HEK293 (cell line): ENCODE results near the gene BACE1.

Experiments
- CTCF ChIA-PET: fragments of 350-600 bp; formaldehyde crosslinking; extraction: SDS; loops from one replicate; lab custom pipeline; 2021; ENCODE audit warnings: antibody characterized with exemption; lab: Yijun Ruan, JAX
- POLR2A ChIA-PET: fragments of 300-600 bp; formaldehyde crosslinking; extraction: SDS; loops from one replicate; lab custom pipeline; 2020; ENCODE audit warnings: antibody characterized with exemption, inconsistent platforms; lab: Yijun Ruan, JAX
- H3K27ac ChIP-seq: fragments of 200-500 bp; sonication (Bioruptor generic); 2 replicates; pipeline ENCODE4 v1.5.1; 2014; ENCODE audit warnings: low read depth, low read length, control low read depth, inconsistent platforms; ENCODE audit errors: extremely low read depth
- H3K36me3 ChIP-seq, 2 experiments: fragments of 200-500 bp in 1 of 2; sonication (Bioruptor generic) in 1 of 2; 1 replicate in 1 of 2; 2 replicates in 1 of 2; pipeline ENCODE4 v1.5.1; 2014 to 2017; ENCODE audit warnings: inconsistent platforms in 2 of 2, low read length in 2 of 2; ENCODE audit not compliant: control insufficient read depth in 2 of 2, insufficient read depth in 1 of 2
- H3K4me1 ChIP-seq: fragments of 200-500 bp; sonication (Bioruptor generic); 2 replicates; pipeline ENCODE4 v1.5.1; 2014; ENCODE audit warnings: mild to moderate bottlenecking, low read length, inconsistent platforms; ENCODE audit not compliant: control insufficient read depth, insufficient read depth
- H3K4me3 ChIP-seq: 2 replicates; pipeline ENCODE4 v1.5.1; 2011; ENCODE audit warnings: low read depth, mild to moderate bottlenecking, control low read depth, low read length, moderate library complexity
- H3K9me3 ChIP-seq: fragments of 200-500 bp; sonication (Bioruptor generic); 2 replicates; pipeline ENCODE4 v1.5.1; 2014; ENCODE audit warnings: low read depth, low read length, inconsistent platforms; ENCODE audit not compliant: control insufficient read depth, insufficient read depth
- EGR2 ChIP-seq: fragments of 450-650 bp; formaldehyde crosslinking; IDR thresholded peaks from 2 replicates; pipeline ENCODE4 v1.5.1; 2016; ENCODE audit warnings: low read depth, missing biosample characterization, missing genetic modification characterization
- GLIS1 ChIP-seq: fragments of 450-650 bp; formaldehyde crosslinking; IDR thresholded peaks from 2 replicates; pipeline ENCODE4 v1.5.1; 2016; ENCODE audit warnings: missing biosample characterization, missing genetic modification characterization
- GLIS2 ChIP-seq: fragments of 450-650 bp; formaldehyde crosslinking; IDR thresholded peaks from 2 replicates; pipeline ENCODE4 v1.5.1; 2016; ENCODE audit warnings: missing biosample characterization, missing genetic modification characterization
- KLF16 ChIP-seq: fragments of 450-650 bp; formaldehyde crosslinking; IDR thresholded peaks from 2 replicates; pipeline ENCODE4 v1.5.1; 2017; ENCODE audit warnings: missing biosample characterization, missing genetic modification characterization
- KLF7 ChIP-seq: fragments of 450-650 bp; formaldehyde crosslinking; IDR thresholded peaks from 2 replicates; pipeline ENCODE4 v1.5.1; 2016; ENCODE audit warnings: missing biosample characterization, missing genetic modification characterization, borderline replicate concordance
- MEIS1 ChIP-seq: sonication (generic); formaldehyde crosslinking; IDR thresholded peaks from 2 replicates; pipeline ENCODE4 v1.8.1; 2022; ENCODE audit warnings: missing genetic modification reagents, mild to moderate bottlenecking, borderline replicate concordance
- PRDM1 ChIP-seq: fragments of 450-650 bp; formaldehyde crosslinking; IDR thresholded peaks from 2 replicates; pipeline ENCODE4; 2016; ENCODE audit warnings: missing biosample characterization, missing genetic modification characterization
- PRDM10 ChIP-seq: fragments of 450-650 bp; formaldehyde crosslinking; IDR thresholded peaks from 2 replicates; pipeline ENCODE4 v1.5.1; 2016; ENCODE audit warnings: missing biosample characterization, missing genetic modification characterization
- PRDM2 ChIP-seq: fragments of 450-650 bp; formaldehyde crosslinking; IDR thresholded peaks from 2 replicates; pipeline ENCODE4 v1.5.1; 2016; ENCODE audit warnings: missing biosample characterization, missing genetic modification characterization, borderline replicate concordance
- SP2 ChIP-seq: fragments of 450-650 bp; formaldehyde crosslinking; IDR thresholded peaks from 2 replicates; pipeline ENCODE4 v1.5.1; 2016; ENCODE audit warnings: missing biosample characterization, missing genetic modification characterization
- SP7 ChIP-seq: fragments of 450-650 bp; formaldehyde crosslinking; IDR thresholded peaks from 2 replicates; pipeline ENCODE4 v1.5.1; 2016; ENCODE audit warnings: missing biosample characterization, missing genetic modification characterization
- ZBTB1 ChIP-seq: fragments of 450-650 bp; formaldehyde crosslinking; IDR thresholded peaks from 2 replicates; pipeline ENCODE4 v1.5.1; 2016; ENCODE audit warnings: missing biosample characterization, missing genetic modification characterization
- ZBTB10 ChIP-seq: fragments of 450-650 bp; formaldehyde crosslinking; IDR thresholded peaks from 2 replicates; pipeline ENCODE4 v1.5.1; 2016; ENCODE audit warnings: missing biosample characterization, missing genetic modification characterization
- ZBTB20 ChIP-seq: fragments of 450-650 bp; formaldehyde crosslinking; IDR thresholded peaks from 2 replicates; pipeline ENCODE4 v1.5.1; 2016; ENCODE audit warnings: missing biosample characterization, missing genetic modification characterization
- ZBTB48 ChIP-seq: fragments of 450-650 bp; formaldehyde crosslinking; IDR thresholded peaks from 2 replicates; pipeline ENCODE4 v1.5.1; 2016; ENCODE audit warnings: missing biosample characterization, missing genetic modification characterization
- ZFHX2 ChIP-seq: fragments of 450-650 bp; formaldehyde crosslinking; conservative IDR thresholded peaks from 2 replicates; pipeline ENCODE4 v1.5.1; 2016; ENCODE audit warnings: missing biosample characterization, missing genetic modification characterization
- ZNF19 ChIP-seq: fragments of 450-650 bp; formaldehyde crosslinking; IDR thresholded peaks from 2 replicates; pipeline ENCODE4; 2016; ENCODE audit warnings: missing biosample characterization, missing genetic modification characterization, low read depth
- ZNF335 ChIP-seq: fragments of 450-650 bp; formaldehyde crosslinking; conservative IDR thresholded peaks from 2 replicates; pipeline ENCODE4 v1.5.1; 2016; ENCODE audit warnings: missing biosample characterization, missing genetic modification characterization
- ZNF398 ChIP-seq: fragments of 450-650 bp; formaldehyde crosslinking; IDR thresholded peaks from 2 replicates; pipeline ENCODE4 v1.5.1; 2017; ENCODE audit warnings: missing biosample characterization, missing genetic modification characterization
- ZNF423 ChIP-seq: fragments of 450-650 bp; formaldehyde crosslinking; IDR thresholded peaks from 2 replicates; pipeline ENCODE4 v1.5.1; 2016; ENCODE audit warnings: missing biosample characterization, missing genetic modification characterization
- ZNF544 ChIP-seq: fragments of 450-650 bp; formaldehyde crosslinking; IDR thresholded peaks from 2 replicates; pipeline ENCODE4 v1.5.0; 2017; ENCODE audit warnings: missing biosample characterization, missing genetic modification characterization
- ZNF843 ChIP-seq: fragments of 450-650 bp; formaldehyde crosslinking; IDR thresholded peaks from 2 replicates; pipeline ENCODE4 v1.5.1; 2016; ENCODE audit warnings: missing biosample characterization, missing genetic modification characterization
- ZXDB ChIP-seq: fragments of 450-650 bp; formaldehyde crosslinking; IDR thresholded peaks from 2 replicates; pipeline ENCODE4 v1.5.1; 2016; ENCODE audit warnings: missing biosample characterization, missing genetic modification characterization

Gene BACE1

GRCh38 chr11:117327567-117328374 lies 11.7 kb upstream of the BACE1 start, which contains the start of gene CEP164:
Gene CEP164 (plus strand): TSS chr11:117327854. CDS start chr11:117338587, 10,733 bp downstream.
- CTCF ChIA-PET = interaction anchor here (0.6 to 1.2 kb wide), 4 partner anchors 49 to 755 kb away, joined by 3 to 6 read pairs (median 4); no protein-coding TSS in a partner anchor
- H3K27ac ChIP-seq = peak within 1 kb of the TSS; percentile 3; the same call in 1 of the 2 replicates
- H3K9me3 ChIP-seq = no peaks in the 10 kb centered on the region
- no peaks in the 10 kb centered on the region for H3K36me3 ChIP-seq
- POLR2A ChIA-PET = interaction anchor here (0.6 to 1.8 kb wide), 8 partner anchors 9 to 203 kb away, joined by 3 to 19 read pairs (median 3); partner anchors contain the start of gene BACE1
- peak within 1 kb of the TSS; percentile 59 for H3K4me3 ChIP-seq
- no peaks in the 10 kb centered on the region for H3K4me1 ChIP-seq
- TF ChIP-seq MEIS1 (CRISPR knock-in tag) = no peak
- no peak for TF ChIP-seq ZNF843 (tag by site-specific recombination)
- TF ChIP-seq ZBTB10 (tag by site-specific recombination) = peak; percentile 60; the same call in 1 of the 2 replicates
- TF ChIP-seq ZFHX2 = peak; percentile 84
- no peak for TF ChIP-seq PRDM10 (tag by site-specific recombination)
- TF ChIP-seq ZBTB48 (tag by site-specific recombination) = peak; percentile 30; the same call in 1 of the 2 replicates
- TF ChIP-seq PRDM2 (tag by site-specific recombination) = no peak
- TF ChIP-seq KLF16 (tag by site-specific recombination) = 0 out of 2 replicates have a peak, but pooled peaks have one; percentile 27
- TF ChIP-seq ZNF423 (tag by site-specific recombination) = peak; percentile 25; the same call in 1 of the 2 replicates
- TF ChIP-seq ZNF544 (tag by site-specific recombination) = no peak
- TF ChIP-seq ZNF335 (tag by site-specific recombination) = peak; percentile 70; the same call in 1 of the 2 replicates
- peak; percentile 68 for TF ChIP-seq GLIS1 (tag by site-specific recombination)
- peak; percentile 80 for TF ChIP-seq ZBTB20 (tag by site-specific recombination)
- TF ChIP-seq ZBTB1 (tag by site-specific recombination) = peak; percentile 80; the same call in 1 of the 2 replicates
- TF ChIP-seq SP2 (tag by site-specific recombination) = peak; percentile 90
- peak; percentile 64 for TF ChIP-seq ZNF398 (tag by site-specific recombination)
- TF ChIP-seq SP7 (tag by site-specific recombination) = 0 out of 2 replicates have a peak, but pooled peaks have one; percentile 33
- TF ChIP-seq EGR2 (tag by site-specific recombination) = peak; percentile 77
- TF ChIP-seq ZXDB (tag by site-specific recombination) = 0 out of 2 replicates have a peak, but pooled peaks have one; percentile 42
- peak; percentile 76; the same call in 1 of the 2 replicates for TF ChIP-seq KLF7 (tag by site-specific recombination)
- peak; percentile 72 for TF ChIP-seq GLIS2 (tag by site-specific recombination)
- peak; percentile 52; the same call in 1 of the 2 replicates for TF ChIP-seq PRDM1 (tag by site-specific recombination)
- TF ChIP-seq ZNF19 (tag by site-specific recombination) = no peak
